ENCODE measurements around the gene USP13. TPM values are rescaled to one million over a fixed set of nuclear protein-coding genes. Genes with fewer than 3 reads are reported as not detected.
A peak's percentile ranks its signal among the peaks of the same experiment; 100 is the strongest.

Gene USP13
- total and polyA plus RNA-seq, 2 experiments from 2014 or later, result 30.6 to 31.1 TPM

DNA sequence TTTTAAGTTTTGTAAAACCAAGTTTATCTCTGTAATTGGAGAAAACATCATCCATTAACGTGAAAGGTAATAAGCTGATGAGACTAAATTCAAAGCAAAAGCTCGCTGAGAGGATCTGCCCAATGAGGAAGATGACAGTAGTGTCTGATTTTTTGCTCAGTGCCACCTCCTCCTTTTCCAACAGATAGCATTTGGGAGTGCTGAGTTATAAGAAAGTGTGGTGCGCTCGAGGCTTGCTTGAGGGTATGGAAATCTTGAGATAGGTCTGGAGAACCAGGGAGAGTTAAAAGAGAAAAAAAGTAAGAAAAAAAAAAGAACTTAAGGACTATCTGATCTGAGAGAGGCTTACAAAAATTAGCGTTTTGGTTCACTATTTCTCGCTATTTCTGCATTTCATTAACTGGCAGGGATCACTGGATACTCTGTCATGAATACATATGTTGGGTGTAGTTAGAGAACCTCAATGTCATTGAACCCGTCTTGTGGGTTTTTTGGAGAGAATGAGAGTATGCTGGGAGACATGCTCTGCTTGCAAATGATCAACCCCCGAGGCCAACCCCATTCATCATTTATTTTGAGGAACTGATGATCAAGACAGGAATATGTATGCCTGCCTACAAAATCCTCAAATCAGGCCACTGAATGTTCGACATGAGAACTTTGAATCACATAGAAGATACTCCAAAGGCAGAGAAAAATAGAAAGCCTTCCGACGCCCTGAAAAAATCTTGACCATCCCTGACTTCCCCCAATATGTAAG lies 973 bp upstream of the USP13 start:
- H3K36me3 ChIP-seq, result no peaks in the 10 kb centered on the region
- DNase-seq (ENCODE audit: low read depth in 1 of 2, low spot score in 1 of 2), result no peak
- peaks cover 14% of the 10 kb centered on the region for H3K4me1 ChIP-seq (ENCODE audit: low read depth)
- H3K9me3 ChIP-seq (ENCODE audit: low read depth), result no peaks in the 10 kb centered on the region
- peak overlapping the region; percentile 84 for H3K4me3 ChIP-seq
- TF ChIP-seq, protein P1, sequence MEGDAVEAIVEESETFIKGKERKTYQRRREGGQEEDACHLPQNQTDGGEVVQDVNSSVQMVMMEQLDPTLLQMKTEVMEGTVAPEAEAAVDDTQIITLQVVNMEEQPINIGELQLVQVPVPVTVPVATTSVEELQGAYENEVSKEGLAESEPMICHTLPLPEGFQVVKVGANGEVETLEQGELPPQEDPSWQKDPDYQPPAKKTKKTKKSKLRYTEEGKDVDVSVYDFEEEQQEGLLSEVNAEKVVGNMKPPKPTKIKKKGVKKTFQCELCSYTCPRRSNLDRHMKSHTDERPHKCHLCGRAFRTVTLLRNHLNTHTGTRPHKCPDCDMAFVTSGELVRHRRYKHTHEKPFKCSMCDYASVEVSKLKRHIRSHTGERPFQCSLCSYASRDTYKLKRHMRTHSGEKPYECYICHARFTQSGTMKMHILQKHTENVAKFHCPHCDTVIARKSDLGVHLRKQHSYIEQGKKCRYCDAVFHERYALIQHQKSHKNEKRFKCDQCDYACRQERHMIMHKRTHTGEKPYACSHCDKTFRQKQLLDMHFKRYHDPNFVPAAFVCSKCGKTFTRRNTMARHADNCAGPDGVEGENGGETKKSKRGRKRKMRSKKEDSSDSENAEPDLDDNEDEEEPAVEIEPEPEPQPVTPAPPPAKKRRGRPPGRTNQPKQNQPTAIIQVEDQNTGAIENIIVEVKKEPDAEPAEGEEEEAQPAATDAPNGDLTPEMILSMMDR (IDR thresholded peaks at IDR 0.05; ENCODE audit: low read depth, low read length), result no peak
- H3K27ac ChIP-seq, result no peak overlapping the region
- no peaks in the 10 kb centered on the region for H3K27me3 ChIP-seq

DNA sequence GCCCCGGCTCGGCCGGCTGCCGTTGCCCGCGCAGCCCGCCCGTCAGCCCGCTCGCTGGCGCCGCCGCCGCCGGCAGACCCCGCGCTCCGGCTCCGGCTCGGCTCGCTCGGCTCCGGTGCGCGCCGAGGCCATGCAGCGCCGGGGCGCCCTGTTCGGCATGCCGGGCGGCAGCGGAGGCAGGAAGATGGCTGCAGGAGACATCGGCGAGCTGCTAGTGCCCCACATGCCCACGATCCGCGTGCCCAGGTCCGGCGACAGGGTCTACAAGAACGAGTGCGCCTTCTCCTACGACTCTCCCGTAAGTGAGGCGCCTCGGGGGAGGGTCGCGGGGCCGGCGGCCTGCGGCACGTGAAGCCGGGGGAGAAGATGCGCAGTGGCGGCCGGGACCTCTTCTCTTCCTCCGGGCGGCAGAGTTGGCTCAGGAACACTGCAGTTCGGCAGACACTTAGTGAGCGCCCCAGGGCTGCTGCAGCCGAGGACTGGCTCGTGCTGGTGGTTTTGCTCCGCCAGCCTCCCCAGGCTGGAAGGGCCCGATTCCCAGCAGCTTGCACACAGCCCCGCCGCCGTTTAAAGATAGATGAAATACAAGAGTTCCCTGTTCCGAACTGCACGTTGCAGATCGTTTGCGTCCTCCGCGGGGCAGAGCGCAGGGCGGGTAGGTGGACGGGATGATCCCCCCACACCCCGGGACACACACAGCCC lies 407 bp downstream of the USP13 start:
- Histone ChIP-seq H3K27ac (peak overlapping the region; percentile 96), H3K4me1 (ENCODE audit: low read depth) (peaks cover 16% of the 10 kb centered on the region), H3K9me3 (ENCODE audit: low read depth) (no peaks in the 10 kb centered on the region), H3K27me3 (no peaks in the 10 kb centered on the region), H3K4me3 (peak overlapping the region; percentile 84), H3K36me3 (no peaks in the 10 kb centered on the region)
- peak; percentile 89 for DNase-seq (ENCODE audit: low read depth in 1 of 2, low spot score in 1 of 2)
- TF ChIP-seq, protein P1 (IDR thresholded peaks at IDR 0.05; ENCODE audit: low read depth, low read length), result no peak

DNA sequence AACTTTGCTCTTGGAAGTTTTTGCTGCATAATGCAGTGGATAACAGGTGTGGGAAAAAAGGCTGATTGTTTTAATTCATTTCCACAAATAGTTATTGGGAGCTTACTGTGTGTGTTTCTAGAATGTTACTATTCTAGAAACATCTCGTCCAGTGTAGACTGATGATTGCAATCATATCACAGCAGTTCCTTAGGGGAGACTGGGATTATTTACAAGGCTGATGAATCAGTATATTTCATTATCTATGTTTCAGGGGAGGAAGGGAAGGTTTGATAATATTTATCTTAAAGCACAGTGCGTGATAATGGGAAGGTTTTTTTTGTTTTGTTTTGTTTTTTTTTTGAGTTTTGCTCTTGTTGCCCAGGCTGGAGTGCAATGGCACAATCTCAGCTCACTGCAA lies 2.4 kb downstream of the USP13 start:
- no peak for DNase-seq (ENCODE audit: low read depth in 1 of 2, low spot score in 1 of 2)
- no peaks in the 10 kb centered on the region for H3K9me3 ChIP-seq (ENCODE audit: low read depth)
- H3K27ac ChIP-seq, result peak overlapping the region; percentile 96
- TF ChIP-seq, protein P1 (IDR thresholded peaks at IDR 0.05; ENCODE audit: low read depth, low read length), result no peak
- H3K4me1 ChIP-seq (ENCODE audit: low read depth), result peaks cover 28% of the 10 kb centered on the region
- H3K27me3 ChIP-seq, result no peaks in the 10 kb centered on the region
- H3K36me3 ChIP-seq, result no peaks in the 10 kb centered on the region
- H3K4me3 ChIP-seq, result peak overlapping the region; percentile 84

DNA sequence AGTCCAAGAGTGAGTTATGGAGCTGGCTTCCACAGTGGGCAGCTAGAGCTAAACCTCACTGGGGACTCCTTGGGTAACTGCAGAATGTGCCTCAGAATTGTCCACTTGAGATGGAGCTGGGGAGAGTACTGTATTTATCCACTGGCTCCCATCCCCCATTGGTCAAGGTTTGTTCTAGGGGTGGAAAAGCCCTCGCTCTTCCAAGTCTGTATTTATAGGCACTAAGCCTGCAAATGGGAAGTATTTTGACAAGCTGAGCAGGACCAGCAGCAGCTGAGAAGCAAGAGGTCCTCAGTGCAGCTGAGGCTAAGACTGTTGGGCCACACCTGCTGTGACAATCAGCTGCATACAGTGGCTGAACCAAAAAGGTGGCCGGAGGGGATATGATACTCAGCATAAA lies 5.8 kb downstream of the USP13 start:
- no peaks in the 10 kb centered on the region for H3K36me3 ChIP-seq
- no peaks in the 10 kb centered on the region for H3K27me3 ChIP-seq
- TF ChIP-seq, protein P1 (IDR thresholded peaks at IDR 0.05; ENCODE audit: low read depth, low read length), result no peak
- no peaks in the 10 kb centered on the region for H3K9me3 ChIP-seq (ENCODE audit: low read depth)
- H3K4me1 ChIP-seq (ENCODE audit: low read depth), result peaks cover 39% of the 10 kb centered on the region
- H3K27ac ChIP-seq, result peak overlapping the region; percentile 76
- DNase-seq (ENCODE audit: low read depth in 1 of 2, low spot score in 1 of 2), result peak in 1 of 2 donors; percentile 58
- H3K4me3 ChIP-seq, result no peak overlapping the region

DNA sequence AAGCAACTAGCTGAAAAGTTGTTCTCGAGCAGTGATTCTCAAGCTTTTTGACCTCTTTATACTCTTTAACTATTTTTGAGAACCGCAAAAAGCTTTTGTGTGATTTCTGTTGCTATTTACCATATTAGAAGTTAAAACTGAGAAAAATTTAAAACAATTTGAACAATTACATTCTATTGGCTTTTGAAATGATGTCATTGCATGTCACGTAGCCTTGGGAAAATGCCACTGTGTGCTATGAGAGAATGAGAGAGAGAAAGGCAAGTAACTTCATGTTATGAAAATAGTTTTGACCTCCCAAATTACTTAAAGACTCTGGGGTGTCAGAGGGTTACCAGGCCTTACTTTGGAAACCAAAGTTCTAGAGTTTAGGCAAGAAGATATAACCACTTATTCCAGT lies 8.0 kb downstream of the USP13 start:
- TF ChIP-seq, protein P1 (IDR thresholded peaks at IDR 0.05; ENCODE audit: low read depth, low read length), result no peak
- no peak overlapping the region for H3K27ac ChIP-seq
- peaks cover 40% of the 10 kb centered on the region for H3K4me1 ChIP-seq (ENCODE audit: low read depth)
- DNase-seq (ENCODE audit: low read depth in 1 of 2, low spot score in 1 of 2), result no peak
- H3K9me3 ChIP-seq (ENCODE audit: low read depth), result no peaks in the 10 kb centered on the region
- H3K4me3 ChIP-seq, result no peak overlapping the region
- no peaks in the 10 kb centered on the region for H3K36me3 ChIP-seq
- no peaks in the 10 kb centered on the region for H3K27me3 ChIP-seq
